GM20000 (cell line): ENCODE measurements around the gene SNRPE.

Experiments
- DNase-seq: peaks from one replicate; pipeline ENCODE4 v3.0.0; 2012; ENCODE audit warnings: low spot score
- TF ChIP-seq, protein P1 (sequence below): IDR thresholded peaks from 2 replicates; pipeline ENCODE4 v1.5.1; 2012; ENCODE audit warnings: mild to moderate bottlenecking, control low read depth; ENCODE audit errors: extremely low read depth, missing control alignments

Gene SNRPE

GRCh38 chr1:203880606-203881005, 19.2 kb downstream of the SNRPE start:
- TF ChIP-seq, protein P1, sequence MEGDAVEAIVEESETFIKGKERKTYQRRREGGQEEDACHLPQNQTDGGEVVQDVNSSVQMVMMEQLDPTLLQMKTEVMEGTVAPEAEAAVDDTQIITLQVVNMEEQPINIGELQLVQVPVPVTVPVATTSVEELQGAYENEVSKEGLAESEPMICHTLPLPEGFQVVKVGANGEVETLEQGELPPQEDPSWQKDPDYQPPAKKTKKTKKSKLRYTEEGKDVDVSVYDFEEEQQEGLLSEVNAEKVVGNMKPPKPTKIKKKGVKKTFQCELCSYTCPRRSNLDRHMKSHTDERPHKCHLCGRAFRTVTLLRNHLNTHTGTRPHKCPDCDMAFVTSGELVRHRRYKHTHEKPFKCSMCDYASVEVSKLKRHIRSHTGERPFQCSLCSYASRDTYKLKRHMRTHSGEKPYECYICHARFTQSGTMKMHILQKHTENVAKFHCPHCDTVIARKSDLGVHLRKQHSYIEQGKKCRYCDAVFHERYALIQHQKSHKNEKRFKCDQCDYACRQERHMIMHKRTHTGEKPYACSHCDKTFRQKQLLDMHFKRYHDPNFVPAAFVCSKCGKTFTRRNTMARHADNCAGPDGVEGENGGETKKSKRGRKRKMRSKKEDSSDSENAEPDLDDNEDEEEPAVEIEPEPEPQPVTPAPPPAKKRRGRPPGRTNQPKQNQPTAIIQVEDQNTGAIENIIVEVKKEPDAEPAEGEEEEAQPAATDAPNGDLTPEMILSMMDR = no peak
- DNase-seq = no peak

DNA sequence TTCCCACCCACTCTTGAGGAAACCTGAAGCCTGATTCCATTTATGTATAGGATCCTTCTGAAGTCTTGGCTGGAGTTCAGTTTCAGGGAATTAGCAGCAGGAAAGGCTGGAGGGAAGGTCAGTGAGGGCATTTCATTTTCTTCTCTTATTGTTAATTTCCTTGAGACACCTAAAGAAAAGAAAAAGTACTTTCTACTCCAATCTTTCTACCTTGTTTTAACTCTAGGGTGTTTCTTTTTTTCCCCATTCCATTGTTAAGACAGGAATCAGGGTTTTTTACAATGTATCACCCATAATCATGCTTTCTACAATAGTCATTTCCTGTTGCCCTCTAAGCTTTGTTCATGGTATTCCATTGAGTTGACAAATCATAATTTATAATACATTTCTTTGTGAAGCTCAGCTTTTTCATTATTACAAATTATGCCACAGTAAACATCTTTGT, 27.4 kb downstream of the SNRPE start:
- DNase-seq = no peak
- TF ChIP-seq, protein P1 = no peak

DNA sequence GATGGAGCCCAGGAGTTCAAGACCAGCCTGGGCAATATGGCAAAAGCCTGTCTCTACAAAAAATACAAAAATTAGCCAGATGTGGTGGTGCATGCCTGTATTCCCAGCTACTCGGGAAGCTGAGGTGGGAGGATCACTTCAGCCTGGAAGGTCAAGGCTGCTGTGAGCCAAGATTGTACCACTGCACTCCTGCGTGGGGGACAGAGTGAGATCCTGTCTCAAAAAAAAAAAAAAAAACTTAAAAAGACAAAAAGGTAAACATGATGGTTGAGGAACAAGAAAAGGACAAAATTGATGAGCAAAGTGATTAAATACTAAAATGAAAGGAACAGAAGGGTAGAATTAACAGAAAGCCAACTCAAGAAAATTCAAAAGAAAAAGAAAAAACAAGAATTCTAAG, 30.6 kb downstream of the SNRPE start:
- DNase-seq = no peak
- TF ChIP-seq, protein P1 = no peak

- TF ChIP-seq, protein P1 = no peak
- DNase-seq = no peak
Observed at GRCh38 chr1:203898458-203899352, 37.3 kb downstream of the SNRPE start.

GRCh38 chr1:203899353-203899716, 37.9 kb downstream of the SNRPE start:
- TF ChIP-seq, protein P1 = no peak
- no peak for DNase-seq

- no peak for DNase-seq
- TF ChIP-seq, protein P1 = no peak
Observed at GRCh38 chr1:203899869-203900714, 38.7 kb downstream of the SNRPE start.

GRCh38 chr1:203901581-203901980, 40.2 kb downstream of the SNRPE start:
- TF ChIP-seq, protein P1 = no peak
- no peak for DNase-seq
